ENCODE measurements around the gene PAPSS1. TPM values are rescaled to one million over a fixed set of nuclear protein-coding genes. Genes with fewer than 3 reads are reported as not detected.

PAPSS1 gene
- 42.9 and 74.2 TPM in 2 replicates for total RNA-seq

GRCh38 chr4:107719922-107720722, at the start of gene PAPSS1:
PAPSS1 (minus strand) TSS chr4:107720234; CDS start chr4:107720179, 55 bp downstream.

Other genes with a start within 250 kb of the PAPSS1 start
- 62.2 and 94.6 TPM in 2 replicates for gene SGMS2, start 104.7 kb upstream of the PAPSS1 start, total RNA-seq
- 4.6 and 7.0 TPM in 2 replicates for gene CYP2U1, start 211.3 kb upstream of the PAPSS1 start, total RNA-seq

Data from placental pericyte (primary cell).